GM19395 (cell line): ENCODE results near the gene RAI1.

Experiments
- ATAC-seq: cut with Tn5 transposase; IDR thresholded peaks from one replicate; pipeline ENCODE4 v1.9.1; 2021; ENCODE audit warnings: mild to moderate bottlenecking, moderate library complexity; ENCODE audit not compliant: unreplicated experiment

RAI1 gene

GRCh38 chr17:17839791-17840707 lies 158.8 kb downstream of the RAI1 start:
- ATAC-seq = peak; percentile 56

GRCh38 chr17:17840751-17841591 lies 159.7 kb downstream of the RAI1 start:
- ATAC-seq = no peak

GRCh38 chr17:17841601-17842025 lies 160.4 kb downstream of the RAI1 start:
- ATAC-seq = no peak

- no peak for ATAC-seq
Measured at GRCh38 chr17:17842111-17842876, 161.0 kb downstream of the RAI1 start.

- ATAC-seq = no peak
Measured at GRCh38 chr17:17843096-17843495, 161.8 kb downstream of the RAI1 start.

- no peak for ATAC-seq
Measured at GRCh38 chr17:17844079-17844478, 162.8 kb downstream of the RAI1 start.

- no peak for ATAC-seq
Measured at GRCh38 chr17:17844500-17844899, 163.2 kb downstream of the RAI1 start.

- ATAC-seq = no peak
Measured at GRCh38 chr17:17845046-17845775, 164.0 kb downstream of the RAI1 start.

GRCh38 chr17:17846003-17846402 lies 164.7 kb downstream of the RAI1 start:
- no peak for ATAC-seq

- ATAC-seq = no peak
Measured at GRCh38 chr17:17846645-17847044, 165.4 kb downstream of the RAI1 start.

- no peak for ATAC-seq
Measured at GRCh38 chr17:17847118-17847689, 165.9 kb downstream of the RAI1 start.

- no peak for ATAC-seq
Measured at GRCh38 chr17:17847726-17848125, 166.5 kb downstream of the RAI1 start.

GRCh38 chr17:17848311-17849082 lies 167.2 kb downstream of the RAI1 start:
- ATAC-seq = no peak

GRCh38 chr17:17849147-17849820 lies 168.0 kb downstream of the RAI1 start:
- ATAC-seq = no peak

- ATAC-seq = no peak
Measured at GRCh38 chr17:17849845-17850373, 168.7 kb downstream of the RAI1 start.

- no peak for ATAC-seq
Measured at GRCh38 chr17:17851103-17852002, 170.1 kb downstream of the RAI1 start.

GRCh38 chr17:17852930-17853329 lies 171.7 kb downstream of the RAI1 start:
- no peak for ATAC-seq
